ENCODE results near the gene RTF1.
"Not testable (repeated sequence)": the region's sequence is repeated elsewhere in the genome, so short reads cannot be mapped to it uniquely, and the experiment has no call there.

The RTF1 gene

GRCh38 chr15:41416742-41417417, at the start of gene RTF1:
Gene RTF1 (plus strand): TSS chr15:41417095. CDS start chr15:41417116, 21 bp downstream.
- TF ChIP-seq ZNF274 (IDR thresholded peaks at IDR 0.05; ENCODE audit: low read depth, low read length) = no peak
- H3K4me3 ChIP-seq (ENCODE audit: low read length) = peak within 1 kb of the TSS; percentile 91

DNA sequence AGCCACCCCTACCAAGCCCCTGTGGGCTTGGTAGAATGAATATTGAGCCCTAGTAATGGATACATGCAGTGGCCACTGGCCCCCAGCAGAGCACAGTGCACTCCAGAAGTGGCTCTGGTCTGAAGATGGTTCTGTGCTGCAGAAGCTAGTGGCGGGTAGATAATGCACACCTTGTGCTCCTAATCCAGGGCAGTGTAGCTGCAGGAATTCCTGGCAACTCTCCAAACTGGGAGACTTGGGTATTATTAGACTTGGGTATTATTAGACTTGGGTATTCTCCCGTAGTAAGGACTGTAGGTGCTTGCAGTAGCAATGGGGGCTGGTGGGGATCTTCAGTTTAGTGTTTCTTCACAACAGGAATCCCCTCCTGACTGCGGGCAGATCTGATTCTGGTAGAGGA, 49.5 kb upstream of the RTF1 start:
- H3K4me3 ChIP-seq (ENCODE audit: low read length) = no peak overlapping the region
- TF ChIP-seq ZNF274 (IDR thresholded peaks at IDR 0.05; ENCODE audit: low read depth, low read length) = no peak

GRCh38 chr15:41377978-41378377, 38.9 kb upstream of the RTF1 start:
- H3K4me3 ChIP-seq (ENCODE audit: low read length) = no peak overlapping the region
- TF ChIP-seq ZNF274 (IDR thresholded peaks at IDR 0.05; ENCODE audit: low read depth, low read length) = no peak

GRCh38 chr15:41383974-41384749, 32.7 kb upstream of the RTF1 start:
- H3K4me3 ChIP-seq (ENCODE audit: low read length) = not testable (repeated sequence)

DNA sequence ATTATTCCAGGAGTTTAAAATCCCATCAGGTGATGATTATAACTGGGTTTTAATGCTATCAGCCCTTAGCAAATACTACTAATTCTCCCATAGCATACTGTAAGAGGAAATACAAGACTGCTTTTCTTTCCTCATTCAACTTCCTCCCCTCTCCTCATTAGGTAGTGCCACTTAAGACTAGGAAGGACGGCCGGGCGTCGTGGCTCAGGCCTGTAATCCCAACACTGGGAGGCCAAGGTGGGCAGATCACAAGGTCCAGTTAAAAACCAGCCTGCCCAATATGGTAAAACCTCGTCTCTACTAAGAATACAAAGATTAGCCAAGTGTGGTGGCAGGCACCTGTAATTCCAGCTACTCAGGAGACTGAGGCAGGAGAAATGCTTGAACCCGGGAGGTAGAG, 29.2 kb upstream of the RTF1 start:
- TF ChIP-seq ZNF274 (IDR thresholded peaks at IDR 0.05; ENCODE audit: low read depth, low read length) = no peak
- H3K4me3 ChIP-seq (ENCODE audit: low read length) = no peak overlapping the region

GRCh38 chr15:41392659-41393058, 24.2 kb upstream of the RTF1 start:
- H3K4me3 ChIP-seq (ENCODE audit: low read length) = no peak overlapping the region
- TF ChIP-seq ZNF274 (IDR thresholded peaks at IDR 0.05; ENCODE audit: low read depth, low read length) = no peak

- TF ChIP-seq ZNF274 (IDR thresholded peaks at IDR 0.05; ENCODE audit: low read depth, low read length) = no peak
- H3K4me3 ChIP-seq (ENCODE audit: low read length) = no peak overlapping the region
Measured at GRCh38 chr15:41394924-41395323, 22.0 kb upstream of the RTF1 start.

GRCh38 chr15:41396111-41396510, 20.8 kb upstream of the RTF1 start:
- no peak overlapping the region for H3K4me3 ChIP-seq (ENCODE audit: low read length)
- TF ChIP-seq ZNF274 (IDR thresholded peaks at IDR 0.05; ENCODE audit: low read depth, low read length) = no peak

DNA sequence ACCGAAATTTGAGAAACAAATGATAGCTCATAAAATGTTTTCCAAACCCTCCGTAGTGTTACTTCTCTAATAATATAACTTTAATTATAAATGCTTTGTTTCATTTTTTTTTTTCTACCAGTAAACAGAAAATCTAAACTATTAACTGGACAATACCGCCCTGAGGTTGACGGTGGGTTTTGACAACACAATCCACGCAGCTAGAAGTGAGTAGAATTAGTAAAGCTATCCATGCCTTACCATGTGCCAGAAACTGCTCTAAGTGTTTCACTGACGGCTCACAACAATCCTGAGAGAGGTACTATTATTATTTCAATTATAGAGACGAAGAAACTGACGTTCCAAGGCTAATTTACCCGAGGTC, 15.0 kb upstream of the RTF1 start:
- peak overlapping the region; percentile 85 for H3K4me3 ChIP-seq (ENCODE audit: low read length)
- TF ChIP-seq ZNF274 (IDR thresholded peaks at IDR 0.05; ENCODE audit: low read depth, low read length) = no peak

GRCh38 chr15:41407341-41407740, 9.6 kb upstream of the RTF1 start:
- TF ChIP-seq ZNF274 (IDR thresholded peaks at IDR 0.05; ENCODE audit: low read depth, low read length) = no peak

GRCh38 chr15:41408234-41408641, 8.7 kb upstream of the RTF1 start:
- TF ChIP-seq ZNF274 (IDR thresholded peaks at IDR 0.05; ENCODE audit: low read depth, low read length) = no peak
- H3K4me3 ChIP-seq (ENCODE audit: low read length) = no peak overlapping the region

More at GRCh38 chr15:41407341-41407740, 9.6 kb upstream of the RTF1 start:
- H3K4me3 ChIP-seq (ENCODE audit: low read length) = no peak overlapping the region

GRCh38 chr15:41411031-41411430, 5.9 kb upstream of the RTF1 start:
- no peak overlapping the region for H3K4me3 ChIP-seq (ENCODE audit: low read length)
- TF ChIP-seq ZNF274 (IDR thresholded peaks at IDR 0.05; ENCODE audit: low read depth, low read length) = no peak

- no peak overlapping the region for H3K4me3 ChIP-seq (ENCODE audit: low read length)
- no peak for TF ChIP-seq ZNF274 (IDR thresholded peaks at IDR 0.05; ENCODE audit: low read depth, low read length)
Measured at GRCh38 chr15:41411441-41411840, 5.5 kb upstream of the RTF1 start.

DNA sequence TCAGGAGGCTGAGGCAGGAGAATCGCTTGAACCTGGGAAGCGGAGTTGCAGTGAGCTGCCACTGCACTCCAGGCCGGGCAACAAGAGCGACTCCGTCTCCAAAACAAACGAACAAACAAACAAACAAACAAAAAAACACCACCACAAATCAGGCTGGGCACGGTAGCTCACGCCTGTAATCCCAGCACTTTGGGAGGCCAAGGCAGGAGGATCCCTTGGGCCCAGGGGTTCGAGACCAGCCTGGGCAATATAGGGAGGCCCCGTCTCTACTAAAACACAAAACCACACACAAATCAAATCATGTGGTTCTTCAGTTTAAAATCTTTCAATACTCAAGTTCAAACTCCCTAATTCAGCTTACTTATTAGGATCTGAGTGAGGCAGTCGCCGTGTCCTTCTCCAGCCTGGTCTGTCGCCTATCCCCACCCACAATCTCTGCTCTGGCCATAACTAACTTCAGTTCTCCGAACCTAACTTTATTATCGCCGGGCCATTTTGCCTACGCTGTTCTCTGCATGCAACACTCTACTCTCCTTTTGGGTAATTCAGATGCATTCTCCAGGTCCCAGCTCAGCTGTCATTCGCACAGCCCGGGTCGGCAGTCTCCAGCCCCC, 660 bp upstream of the RTF1 start:
- no peak for TF ChIP-seq ZNF274 (IDR thresholded peaks at IDR 0.05; ENCODE audit: low read depth, low read length)
- peak overlapping the region; percentile 64 for H3K4me3 ChIP-seq (ENCODE audit: low read length)

Measured in GM08714 (cell line).